Liver (tissue), 1 donor: Measurements from ENCODE around the gene IARS1.

Source experiments
- MAX ChIP-seq: IDR thresholded peaks from 2 replicates; pipeline ENCODE4 v1.6.1; 2016; ENCODE audit warnings: antibody characterized with exemption
- TF ChIP-seq, protein P1 (sequence below): IDR thresholded peaks from 2 replicates; pipeline ENCODE4 v1.6.1; 2016; ENCODE audit warnings: antibody characterized with exemption, mild to moderate bottlenecking

GRCh38 chr9:92279302-92279701, 14.2 kb downstream of the IARS1 start:
- TF ChIP-seq, protein P1, sequence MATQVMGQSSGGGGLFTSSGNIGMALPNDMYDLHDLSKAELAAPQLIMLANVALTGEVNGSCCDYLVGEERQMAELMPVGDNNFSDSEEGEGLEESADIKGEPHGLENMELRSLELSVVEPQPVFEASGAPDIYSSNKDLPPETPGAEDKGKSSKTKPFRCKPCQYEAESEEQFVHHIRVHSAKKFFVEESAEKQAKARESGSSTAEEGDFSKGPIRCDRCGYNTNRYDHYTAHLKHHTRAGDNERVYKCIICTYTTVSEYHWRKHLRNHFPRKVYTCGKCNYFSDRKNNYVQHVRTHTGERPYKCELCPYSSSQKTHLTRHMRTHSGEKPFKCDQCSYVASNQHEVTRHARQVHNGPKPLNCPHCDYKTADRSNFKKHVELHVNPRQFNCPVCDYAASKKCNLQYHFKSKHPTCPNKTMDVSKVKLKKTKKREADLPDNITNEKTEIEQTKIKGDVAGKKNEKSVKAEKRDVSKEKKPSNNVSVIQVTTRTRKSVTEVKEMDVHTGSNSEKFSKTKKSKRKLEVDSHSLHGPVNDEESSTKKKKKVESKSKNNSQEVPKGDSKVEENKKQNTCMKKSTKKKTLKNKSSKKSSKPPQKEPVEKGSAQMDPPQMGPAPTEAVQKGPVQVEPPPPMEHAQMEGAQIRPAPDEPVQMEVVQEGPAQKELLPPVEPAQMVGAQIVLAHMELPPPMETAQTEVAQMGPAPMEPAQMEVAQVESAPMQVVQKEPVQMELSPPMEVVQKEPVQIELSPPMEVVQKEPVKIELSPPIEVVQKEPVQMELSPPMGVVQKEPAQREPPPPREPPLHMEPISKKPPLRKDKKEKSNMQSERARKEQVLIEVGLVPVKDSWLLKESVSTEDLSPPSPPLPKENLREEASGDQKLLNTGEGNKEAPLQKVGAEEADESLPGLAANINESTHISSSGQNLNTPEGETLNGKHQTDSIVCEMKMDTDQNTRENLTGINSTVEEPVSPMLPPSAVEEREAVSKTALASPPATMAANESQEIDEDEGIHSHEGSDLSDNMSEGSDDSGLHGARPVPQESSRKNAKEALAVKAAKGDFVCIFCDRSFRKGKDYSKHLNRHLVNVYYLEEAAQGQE: no peak
- no peak for TF ChIP-seq MAX
